Retinal pigment epithelial cell (primary cell): ENCODE results near the gene HIBADH.

Source experiments
- DNase-seq: peaks from one replicate; pipeline ENCODE4 v3.0.0-alpha.2; 2010; ENCODE audit warnings: low read depth
- H3K4me3 ChIP-seq: 2 replicates; pipeline ENCODE4 v1.5.1; 2011; ENCODE audit warnings: mild to moderate bottlenecking, low read length, control low read depth, moderate library complexity
- TF ChIP-seq, protein P1 (sequence below): conservative IDR thresholded peaks from 2 replicates; pipeline ENCODE4 v1.5.1; 2011; ENCODE audit warnings: low read depth, low read length, control low read depth, inconsistent platforms

HIBADH gene

DNA sequence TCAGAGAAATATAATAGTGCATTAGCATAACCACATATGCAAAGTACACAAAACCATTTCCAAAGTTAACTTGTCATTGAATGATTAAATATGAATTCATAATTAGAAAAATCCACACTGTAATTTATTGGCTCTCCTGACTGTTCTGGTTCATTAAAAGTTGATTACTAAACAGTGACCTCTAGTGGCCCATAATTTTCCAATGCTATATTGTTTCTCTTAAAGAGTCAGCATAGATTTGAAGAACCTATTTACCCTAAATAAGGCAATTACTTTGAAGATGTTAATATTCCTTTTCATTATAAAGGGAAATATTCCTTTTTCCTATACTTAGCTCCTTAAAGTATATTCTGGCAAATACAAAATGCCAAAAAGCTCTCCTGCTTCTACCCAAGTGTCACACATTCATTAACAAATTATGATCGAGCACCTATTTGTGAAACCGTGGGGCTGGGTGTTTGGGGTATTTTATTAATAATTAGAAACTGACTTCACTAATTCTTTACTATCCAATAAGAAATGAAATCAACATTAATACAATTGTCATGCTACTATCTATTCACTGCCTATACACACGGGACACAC, 86.2 kb downstream of the HIBADH start:
- DNase-seq = no peak
- TF ChIP-seq, protein P1, sequence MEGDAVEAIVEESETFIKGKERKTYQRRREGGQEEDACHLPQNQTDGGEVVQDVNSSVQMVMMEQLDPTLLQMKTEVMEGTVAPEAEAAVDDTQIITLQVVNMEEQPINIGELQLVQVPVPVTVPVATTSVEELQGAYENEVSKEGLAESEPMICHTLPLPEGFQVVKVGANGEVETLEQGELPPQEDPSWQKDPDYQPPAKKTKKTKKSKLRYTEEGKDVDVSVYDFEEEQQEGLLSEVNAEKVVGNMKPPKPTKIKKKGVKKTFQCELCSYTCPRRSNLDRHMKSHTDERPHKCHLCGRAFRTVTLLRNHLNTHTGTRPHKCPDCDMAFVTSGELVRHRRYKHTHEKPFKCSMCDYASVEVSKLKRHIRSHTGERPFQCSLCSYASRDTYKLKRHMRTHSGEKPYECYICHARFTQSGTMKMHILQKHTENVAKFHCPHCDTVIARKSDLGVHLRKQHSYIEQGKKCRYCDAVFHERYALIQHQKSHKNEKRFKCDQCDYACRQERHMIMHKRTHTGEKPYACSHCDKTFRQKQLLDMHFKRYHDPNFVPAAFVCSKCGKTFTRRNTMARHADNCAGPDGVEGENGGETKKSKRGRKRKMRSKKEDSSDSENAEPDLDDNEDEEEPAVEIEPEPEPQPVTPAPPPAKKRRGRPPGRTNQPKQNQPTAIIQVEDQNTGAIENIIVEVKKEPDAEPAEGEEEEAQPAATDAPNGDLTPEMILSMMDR = peak; percentile 47
- H3K4me3 ChIP-seq = no peak overlapping the region

DNA sequence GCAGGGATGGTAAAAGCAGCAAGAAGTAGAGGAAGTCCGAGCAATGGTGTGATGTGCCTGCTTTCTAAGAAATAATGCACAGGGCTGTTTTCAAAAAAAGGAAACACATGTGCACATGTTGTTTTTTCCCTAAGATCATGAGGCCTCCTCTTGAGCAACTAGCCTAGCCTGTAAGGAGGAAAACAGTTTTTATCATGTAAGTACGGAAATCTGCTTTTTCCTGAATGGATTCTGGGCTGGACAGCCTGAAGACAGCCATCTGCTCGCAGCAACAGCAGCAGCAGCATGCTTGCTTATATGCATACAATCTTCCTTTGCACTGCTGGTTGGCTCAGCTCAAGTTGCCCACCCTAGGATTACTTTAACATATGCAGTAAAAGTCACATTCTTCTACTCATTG, 87.1 kb downstream of the HIBADH start:
- TF ChIP-seq, protein P1 = no peak
- no peak for DNase-seq
- no peak overlapping the region for H3K4me3 ChIP-seq

DNA sequence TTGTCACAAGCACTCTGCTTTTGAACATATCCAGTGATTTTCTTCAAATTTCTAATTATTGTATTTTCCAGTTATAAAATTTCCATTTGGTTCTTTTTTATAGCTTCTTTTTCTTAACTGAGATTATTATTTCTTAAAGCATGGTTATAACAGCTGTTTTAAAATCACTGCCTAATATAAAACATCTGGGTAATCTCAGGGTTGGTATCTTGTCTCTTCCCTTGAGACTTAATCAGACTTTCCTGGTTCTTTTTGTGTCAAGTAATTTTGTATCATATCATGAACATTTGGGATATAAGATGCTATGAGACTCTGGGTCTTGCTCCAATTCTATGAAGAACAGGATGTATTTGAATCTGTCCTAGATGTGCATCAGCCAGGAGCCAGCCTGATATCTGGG, 93.6 kb downstream of the HIBADH start:
- no peak overlapping the region for H3K4me3 ChIP-seq
- DNase-seq = no peak
- TF ChIP-seq, protein P1 = no peak

DNA sequence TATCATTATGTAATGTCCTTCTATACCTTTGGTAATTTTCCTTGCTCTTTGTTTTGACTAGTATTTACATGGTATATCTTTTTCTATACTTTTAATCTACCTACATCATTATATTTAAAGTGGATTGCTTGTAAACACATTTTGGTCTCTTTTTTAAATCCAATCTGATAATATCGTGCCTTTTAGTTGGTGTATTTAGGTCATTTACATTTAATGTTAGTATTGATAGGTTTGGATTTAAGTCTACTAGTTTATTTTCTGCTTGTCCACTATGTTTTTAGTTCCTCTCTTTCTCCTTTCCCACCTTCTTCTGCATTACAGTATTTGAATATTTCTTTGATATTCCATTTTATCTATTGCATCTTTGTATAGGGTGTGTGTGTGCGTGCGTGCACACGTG, 95.4 kb downstream of the HIBADH start:
- no peak overlapping the region for H3K4me3 ChIP-seq
- no peak for DNase-seq
- TF ChIP-seq, protein P1 = no peak

DNA sequence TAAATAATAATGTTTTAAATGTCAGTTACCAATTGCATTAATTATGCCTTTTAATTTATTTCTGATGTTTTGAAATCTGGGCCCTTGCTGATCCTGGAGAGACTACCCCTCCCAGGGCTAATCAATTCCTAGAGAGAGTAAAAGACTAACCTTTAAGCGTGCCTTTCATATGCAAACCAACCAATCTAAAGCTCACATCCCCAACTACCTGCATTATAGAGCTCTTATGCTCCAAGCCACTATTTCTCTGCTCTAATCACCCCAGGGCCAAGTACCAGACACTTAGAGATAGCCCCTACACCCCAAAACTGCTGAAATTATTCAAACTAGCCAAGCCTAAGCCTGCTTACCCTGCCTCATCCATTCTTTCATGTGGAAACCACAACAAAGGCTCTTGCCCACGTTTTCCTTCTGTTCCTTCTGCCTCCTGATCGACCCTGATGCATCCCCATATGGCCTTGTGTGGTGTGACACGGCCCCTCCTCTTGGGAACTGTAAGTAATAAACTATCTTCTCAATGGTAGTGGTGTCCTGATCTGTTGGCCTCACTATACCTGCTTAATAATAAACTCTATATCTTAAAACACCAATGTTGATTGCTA, 97.7 kb downstream of the HIBADH start:
- no peak for DNase-seq
- TF ChIP-seq, protein P1 = no peak
- no peak overlapping the region for H3K4me3 ChIP-seq

DNA sequence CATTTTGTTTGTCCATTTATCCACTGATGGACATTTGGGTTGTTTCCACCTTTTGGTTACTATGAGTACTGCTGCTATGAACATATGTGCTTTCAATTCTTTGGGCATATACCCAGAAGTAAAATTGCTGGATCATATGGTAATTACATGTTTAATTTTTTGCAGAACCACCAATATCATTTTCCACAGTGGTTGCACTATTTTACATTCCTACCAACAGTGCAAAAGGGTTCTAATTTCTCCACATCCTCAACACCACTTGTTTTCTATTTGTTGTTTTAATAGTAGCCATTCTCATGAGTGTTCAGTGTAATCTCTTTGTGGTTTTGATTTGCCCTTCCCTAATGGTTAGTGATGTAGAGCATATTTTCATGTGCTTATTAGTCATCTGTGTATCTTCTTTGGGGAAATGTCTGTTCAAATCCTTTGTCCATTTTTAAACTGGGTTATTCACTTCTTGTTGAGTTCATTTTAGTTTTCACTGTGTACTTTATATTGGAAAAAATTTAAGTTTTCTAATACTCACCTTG, 101.9 kb downstream of the HIBADH start:
- peak; percentile 43 for DNase-seq
- H3K4me3 ChIP-seq = no peak overlapping the region
- TF ChIP-seq, protein P1 = peak; percentile 4

DNA sequence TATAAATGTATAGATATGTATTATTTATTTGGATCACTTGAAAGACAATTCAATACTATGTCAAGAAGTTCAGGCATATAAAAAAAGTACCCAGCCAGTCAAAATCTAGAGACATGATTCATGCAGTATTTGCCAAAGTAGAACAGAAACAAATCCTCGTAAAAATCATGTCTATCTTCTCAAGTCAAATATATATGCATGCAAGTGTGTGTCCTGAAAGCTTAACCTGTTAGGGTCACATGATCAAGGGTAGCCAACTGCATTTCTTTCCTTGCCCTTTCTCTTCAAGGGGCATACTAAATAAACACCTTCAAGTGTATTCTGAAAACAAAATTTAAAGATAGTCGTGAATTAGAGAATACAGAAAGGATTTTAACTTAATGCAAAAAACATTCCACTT, 107.0 kb downstream of the HIBADH start:
- H3K4me3 ChIP-seq = no peak overlapping the region
- DNase-seq = no peak
- TF ChIP-seq, protein P1 = no peak
